CD1c-positive myeloid dendritic cell (primary cell): ENCODE measurements around the gene SMARCA2.

ENCODE experiments used
- DNase-seq: peaks from one replicate; pipeline ENCODE4 v3.0.0-alpha.2; 2016; ENCODE audit errors: extremely low spot score

The SMARCA2 gene

DNA sequence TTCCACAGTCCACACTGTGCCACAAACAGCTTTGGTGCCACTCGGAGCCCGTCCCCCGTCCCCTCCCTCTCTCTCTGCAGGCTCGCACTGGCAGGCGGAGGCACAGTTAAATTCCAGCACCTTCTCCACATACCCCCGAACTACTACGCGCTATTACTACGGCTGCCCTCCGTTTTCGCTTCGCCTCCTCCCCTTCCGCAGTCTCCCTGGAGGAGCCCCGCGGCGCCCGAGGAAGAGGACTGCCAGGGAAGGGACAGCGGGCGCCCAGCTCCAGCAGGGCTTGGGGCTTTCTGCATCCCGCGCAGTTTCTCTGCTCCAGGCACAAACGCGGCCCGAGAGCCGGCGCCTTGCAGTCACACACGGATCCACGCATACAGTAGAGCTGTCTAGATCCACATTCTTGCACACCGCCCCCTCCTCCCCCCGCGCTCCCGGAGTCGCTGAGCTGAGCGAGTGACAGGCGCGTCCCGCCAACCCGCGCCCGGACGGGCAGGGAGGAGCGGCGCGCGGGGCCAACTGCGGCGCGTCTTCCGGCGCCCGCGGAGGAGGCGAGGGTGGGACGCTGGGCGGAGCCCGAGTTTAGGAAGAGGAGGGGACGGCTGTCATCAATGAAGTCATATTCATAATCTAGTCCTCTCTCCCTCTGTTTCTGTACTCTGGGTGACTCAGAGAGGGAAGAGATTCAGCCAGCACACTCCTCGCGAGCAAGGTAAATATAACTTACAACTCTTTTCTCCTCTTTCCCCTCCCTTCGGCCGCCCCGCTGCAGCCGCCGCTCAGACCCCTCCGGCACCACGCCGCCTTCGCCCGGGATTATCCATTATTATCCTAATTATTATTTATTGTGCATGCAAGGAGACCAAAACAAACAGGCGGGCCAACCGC is at the start of gene SMARCA2:
Gene SMARCA2 (plus strand): TSS at position 652 of the 885 bp plus-strand sequence. CDS start 13,676 bp downstream, outside the sequence.
- peak; percentile 99 for DNase-seq

DNA sequence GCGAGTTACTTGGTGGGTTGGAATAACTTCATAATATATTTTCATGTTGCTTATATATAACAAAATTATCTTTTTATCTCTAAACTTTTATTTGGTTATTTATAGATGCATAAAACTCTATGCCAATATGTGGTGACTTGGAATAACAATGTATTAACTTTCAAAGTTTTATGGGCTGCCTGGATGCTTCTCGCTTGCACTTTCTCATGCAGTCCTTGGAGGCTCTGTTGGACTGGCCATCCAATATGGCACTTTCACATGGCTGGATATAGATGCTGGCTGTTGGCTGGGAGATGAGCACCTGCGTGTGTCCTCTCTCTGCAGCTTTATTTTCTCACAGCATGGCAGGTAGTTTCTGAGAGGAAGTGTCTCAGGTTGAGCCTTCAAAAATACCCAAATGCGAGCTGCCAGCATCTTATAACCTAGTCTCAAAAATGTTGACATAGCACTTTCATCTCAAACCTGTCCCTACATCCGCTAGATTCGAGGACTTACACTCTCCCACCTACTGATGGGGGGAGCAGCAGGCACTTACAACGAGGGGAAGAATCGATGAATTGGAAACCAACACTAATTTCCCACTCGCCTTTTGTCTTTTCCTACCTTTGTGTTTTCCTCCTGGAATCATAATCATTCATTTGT is 48.3 kb upstream of the SMARCA2 start:
- DNase-seq = no peak

DNA sequence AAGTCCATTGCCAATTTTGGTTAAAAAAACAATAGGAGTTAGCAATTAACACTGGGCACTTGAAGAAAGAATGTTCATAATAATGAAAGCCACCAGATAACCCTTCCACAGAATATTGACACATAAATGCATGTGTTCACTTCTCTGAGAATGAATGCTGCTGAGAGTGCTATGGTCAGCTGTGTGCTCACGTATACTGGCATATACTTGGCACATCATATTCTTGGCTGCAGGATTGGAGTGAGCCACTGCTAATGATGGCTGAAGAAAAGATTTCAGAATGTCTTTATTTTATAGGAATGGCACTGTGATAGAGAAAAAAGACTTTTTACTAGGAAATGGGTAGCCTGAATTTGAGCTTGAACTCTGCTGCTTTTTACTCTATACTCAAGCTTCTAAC is 46.0 kb upstream of the SMARCA2 start:
- no peak for DNase-seq

DNA sequence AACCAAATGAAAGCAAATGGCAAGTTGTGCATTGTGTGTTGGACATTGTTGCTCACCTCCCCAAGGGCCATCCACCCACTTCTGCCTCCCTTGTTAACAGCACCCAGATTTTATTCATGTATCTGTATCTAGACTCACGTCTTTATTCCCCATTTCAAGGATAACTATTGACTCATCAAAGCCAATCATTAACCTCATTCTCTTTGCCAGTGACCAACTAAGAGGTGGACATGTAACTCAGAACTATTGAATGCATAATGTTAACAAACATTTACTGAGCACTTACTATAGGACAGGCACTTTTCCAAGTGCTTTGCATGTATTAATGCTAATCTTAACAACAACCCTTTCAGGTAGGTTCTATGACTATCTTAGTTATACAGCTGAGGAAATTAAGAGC is 45.2 kb upstream of the SMARCA2 start:
- DNase-seq = no peak

DNA sequence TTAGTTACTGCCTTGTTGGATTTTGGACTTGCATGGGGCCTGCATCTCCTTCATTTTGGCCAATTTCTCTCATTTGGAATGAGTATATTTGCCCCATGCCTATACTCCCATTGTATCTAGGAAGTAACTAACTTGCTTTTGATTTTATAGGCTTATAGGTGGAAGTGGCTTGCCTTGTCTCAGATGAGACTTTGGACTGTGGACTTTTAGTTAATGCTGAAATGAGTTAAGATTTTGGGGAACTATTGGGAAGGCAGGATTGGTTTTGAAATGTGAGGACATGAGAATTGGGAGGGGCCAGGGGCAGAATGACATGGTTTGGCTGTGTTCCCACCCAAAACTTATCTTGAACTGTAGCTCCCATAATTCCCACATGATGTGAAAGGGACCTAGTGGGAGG is 42.5 kb upstream of the SMARCA2 start:
- no peak for DNase-seq

DNA sequence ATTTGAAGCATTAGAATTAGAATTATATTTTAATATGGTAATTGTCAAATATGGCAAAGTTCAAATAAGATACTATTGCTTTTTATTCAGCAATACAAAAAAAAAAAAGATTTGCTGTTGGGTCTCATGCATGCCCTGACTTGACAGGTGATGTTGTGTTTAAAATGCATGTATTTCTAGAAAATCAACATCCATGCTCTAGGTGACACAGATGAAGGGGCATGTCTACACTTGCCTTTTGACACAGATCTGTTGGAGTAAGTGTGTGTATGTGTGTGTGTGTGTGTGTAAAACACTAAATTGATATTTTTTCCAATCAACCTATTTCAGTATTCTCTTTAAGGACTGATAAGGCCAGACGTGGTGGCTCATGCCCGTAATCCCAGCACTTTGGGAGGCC is 38.1 kb upstream of the SMARCA2 start:
- no peak for DNase-seq

DNA sequence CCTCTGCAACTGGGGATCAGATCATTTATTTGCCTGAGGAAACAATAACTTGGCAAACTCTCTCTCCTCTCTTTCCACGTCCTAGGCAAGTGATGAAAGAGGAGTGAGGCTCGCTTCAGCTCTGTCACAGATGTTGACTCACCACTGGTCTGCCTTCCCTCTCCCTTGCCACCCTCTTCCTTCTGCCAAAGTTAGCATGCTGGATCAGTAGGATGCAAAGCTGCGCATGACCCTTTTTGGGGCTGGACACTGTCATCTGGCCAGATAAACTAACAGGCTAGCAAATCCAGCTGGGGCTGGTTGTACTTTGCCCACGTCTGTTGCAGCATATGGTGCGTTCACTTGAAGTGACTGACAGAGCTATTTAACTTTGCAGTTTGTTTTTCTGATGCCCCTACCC is 36.2 kb upstream of the SMARCA2 start:
- no peak for DNase-seq

DNA sequence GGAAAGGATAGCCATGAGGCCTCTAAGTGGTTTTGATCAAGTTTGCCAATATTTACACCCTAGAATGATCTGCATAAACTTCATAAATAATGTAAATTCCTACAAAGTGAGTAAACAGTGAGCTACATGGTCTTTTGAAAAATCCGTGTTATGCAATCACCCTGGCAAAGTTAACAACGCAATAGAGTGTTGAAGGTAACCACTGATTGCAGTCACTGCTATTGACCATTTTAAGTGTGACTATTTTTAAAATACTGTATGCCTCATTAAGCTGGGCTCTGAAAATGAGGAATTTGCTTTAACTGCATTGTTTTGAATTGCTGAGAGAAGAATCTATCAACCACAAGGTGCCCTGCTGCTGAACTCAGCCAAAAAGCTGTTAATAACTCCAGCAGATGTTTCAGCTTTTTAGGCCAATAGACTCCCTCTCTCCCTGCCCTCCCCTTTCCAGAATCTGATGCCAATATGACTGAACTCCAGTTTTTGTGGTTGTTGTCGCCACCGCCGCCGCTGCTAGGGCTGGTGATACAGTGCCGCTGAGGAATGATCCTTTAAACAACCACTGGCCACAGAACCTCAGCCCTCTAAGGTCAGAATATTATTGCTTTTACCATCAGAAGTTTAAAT is 35.3 kb upstream of the SMARCA2 start:
- DNase-seq = no peak

DNA sequence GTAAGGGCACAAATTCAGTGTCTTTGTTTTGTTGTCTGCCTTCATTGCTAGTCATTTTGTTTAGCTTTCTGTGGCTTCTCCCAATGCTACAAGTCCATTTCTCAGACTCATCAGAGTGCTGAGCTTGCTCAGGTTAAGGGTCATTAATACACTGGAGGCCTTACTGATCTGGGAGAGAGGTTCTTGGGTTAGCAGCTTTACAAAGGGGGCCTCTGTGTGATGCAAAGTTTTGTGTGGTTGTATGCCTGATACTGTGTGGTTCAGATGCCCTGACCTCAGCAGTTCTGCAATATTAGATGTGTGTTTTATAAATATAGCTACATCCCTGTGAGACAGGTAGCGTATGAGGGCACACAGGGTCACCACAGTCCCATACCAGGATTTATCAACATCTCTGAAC is 34.8 kb upstream of the SMARCA2 start:
- DNase-seq = no peak

DNA sequence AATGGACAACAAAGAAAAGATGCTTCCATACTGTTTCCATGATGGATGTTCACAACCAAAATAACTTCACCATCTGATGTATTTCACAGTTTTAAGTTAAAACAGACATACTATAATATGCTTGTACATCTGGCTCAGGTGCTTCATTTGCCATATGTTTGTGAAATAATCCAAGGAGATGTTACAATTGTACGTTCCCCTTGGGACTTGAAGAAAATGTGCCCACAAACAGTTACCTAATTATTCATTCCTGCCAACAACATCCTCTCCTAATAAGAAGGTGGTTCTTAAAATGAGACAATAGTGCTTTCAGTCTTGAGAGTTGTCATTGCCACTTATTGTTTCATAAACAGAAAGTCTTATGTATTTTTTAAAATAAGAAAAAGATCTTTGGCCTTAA is 33.1 kb upstream of the SMARCA2 start:
- DNase-seq = no peak

DNA sequence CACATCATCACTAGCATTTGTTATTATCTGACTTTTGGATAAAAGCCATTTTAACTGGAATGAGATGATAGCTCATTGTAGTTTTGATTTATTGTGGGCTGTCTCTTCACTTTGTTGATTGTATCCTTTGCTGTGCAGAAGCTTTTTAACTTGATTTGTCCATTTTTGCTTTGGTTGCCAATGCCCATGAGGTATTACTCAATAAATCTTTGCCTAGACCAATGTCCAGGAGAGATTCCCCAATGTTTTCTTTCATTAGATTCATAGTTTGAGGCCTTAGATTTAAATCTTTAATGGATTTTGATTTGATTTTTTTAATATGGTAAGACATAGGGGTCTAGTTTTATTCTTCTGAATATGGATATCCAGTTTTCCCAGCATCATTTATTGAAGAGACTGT is 28.8 kb upstream of the SMARCA2 start:
- DNase-seq = no peak

DNA sequence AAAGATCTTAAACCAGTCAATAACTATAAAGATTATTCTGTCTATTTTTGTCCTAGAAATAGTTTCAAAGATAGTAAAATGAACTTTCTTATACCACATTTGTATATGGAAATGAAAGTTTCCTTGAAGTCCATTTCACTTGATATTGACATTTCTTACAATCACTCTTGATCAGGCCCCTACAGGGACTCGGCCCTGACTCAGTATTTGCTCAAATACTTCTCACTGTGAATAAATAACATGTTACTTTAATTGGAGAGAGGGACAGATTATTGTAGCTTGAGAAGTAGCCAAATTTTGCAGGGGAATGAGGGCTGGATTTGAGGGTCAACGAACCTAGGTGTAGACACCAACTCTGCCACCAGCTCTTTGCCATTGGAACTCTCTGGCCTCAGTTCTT is 25.6 kb upstream of the SMARCA2 start:
- DNase-seq = no peak

DNA sequence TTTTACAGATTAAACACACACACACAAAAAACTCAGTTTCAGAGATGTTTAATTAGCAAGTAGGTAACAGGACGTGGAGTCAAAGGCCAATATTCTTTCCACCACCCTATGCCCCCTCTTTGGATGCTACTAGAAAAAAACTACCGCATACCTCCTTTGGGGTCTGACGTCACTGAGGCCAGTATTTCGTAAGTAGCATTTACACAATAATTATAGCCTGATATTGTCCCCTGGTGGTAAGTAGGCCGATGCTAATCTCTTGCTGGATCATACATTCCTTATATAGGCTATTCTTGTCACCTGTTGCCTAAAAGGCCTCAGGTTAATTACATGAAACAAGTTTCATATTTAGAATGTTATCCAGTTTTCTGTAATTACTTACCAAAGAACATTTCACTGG is 21.0 kb upstream of the SMARCA2 start:
- no peak for DNase-seq

DNA sequence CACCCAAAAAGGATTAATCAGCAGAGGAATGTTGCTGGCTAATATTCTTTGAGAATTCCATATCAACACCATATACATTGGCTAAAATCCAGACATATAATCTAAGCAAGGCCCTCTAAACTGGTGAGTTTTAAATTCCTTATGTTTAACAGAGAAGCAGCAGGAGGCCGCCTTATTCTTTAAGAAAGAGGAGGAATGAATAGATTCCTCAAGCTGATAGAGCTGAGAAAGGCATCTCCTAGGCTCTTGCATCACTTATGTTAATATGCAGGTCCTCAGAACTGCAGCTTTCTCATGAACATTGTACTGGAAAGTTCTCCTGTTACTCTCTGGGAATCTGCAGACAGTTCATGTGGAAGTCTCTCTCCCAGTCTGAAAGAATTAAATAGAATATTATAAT is 20.1 kb upstream of the SMARCA2 start:
- DNase-seq = no peak

DNA sequence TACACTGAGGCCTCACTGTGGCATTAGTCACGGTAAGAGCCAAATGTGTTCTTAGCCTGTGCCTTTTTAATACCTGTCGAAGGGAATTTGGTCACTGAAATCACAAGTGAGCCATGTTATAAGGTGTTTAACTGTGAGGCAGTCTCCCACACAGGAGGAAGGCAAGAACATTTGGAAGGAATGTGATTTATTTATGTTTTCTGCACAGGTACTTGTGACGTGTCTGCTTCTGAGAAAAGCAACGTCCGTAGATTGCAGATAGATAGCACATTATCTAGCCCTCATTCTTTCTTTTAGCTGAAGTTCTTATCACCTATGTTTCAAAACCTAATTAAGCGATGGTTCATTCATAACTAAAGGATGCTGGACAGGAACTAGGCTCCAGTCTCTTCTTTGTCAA is 19.0 kb upstream of the SMARCA2 start:
- no peak for DNase-seq

DNA sequence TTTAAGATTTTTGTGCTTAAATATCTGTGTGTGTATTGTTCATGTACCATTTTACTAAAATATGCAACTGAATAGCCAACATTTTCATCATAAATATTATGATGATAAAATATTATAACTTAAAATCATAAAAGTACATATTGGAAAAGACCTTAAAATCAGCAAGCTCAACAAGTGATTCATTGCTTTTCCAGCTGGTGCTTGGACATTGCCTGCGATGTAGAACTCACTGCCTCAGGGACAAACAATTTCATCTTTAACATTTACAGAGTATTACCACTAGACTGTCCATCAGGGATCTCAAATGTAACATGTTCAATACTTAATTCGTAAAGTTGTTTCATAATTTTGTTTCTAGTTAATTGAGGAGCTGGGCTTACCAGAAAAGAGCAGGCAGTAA is 17.5 kb upstream of the SMARCA2 start:
- DNase-seq = no peak

DNA sequence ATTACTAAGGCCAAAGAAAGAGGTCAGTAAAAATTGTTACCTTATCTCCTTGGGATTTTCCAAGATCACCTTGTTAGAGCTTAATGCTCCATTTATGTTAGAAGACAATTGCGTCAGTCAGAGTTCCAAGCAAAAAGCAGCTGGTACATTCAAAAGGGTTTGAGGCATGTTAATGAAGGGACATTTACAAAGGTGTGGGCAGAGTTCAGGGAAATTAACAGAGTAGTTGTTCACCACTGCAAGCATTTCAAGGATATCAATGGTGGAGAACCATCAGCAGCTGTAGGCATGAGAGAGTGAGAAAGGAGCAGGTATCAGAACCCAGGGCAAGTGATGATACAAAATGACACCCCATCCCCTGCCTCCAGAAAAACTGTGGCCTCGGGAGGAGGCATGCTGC is 17.0 kb upstream of the SMARCA2 start:
- no peak for DNase-seq

DNA sequence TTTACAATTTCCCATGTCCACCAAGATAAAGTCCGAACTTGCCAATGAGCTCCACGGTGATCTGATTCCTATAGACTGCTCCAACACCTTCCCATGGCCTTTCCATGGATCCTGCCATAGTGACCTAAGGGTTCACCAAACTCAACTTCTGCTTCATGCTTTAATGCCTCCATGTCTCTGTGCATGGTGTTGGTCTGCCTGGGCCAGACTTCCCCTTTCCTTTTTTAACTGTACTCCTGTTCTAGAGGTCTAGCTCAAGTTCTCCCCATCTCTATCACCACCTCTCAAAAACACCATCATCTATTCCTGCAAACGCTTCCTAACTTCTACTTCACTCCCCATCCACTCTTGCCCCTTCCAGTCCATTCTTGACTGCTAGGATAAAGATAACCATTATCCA is 14.8 kb upstream of the SMARCA2 start:
- DNase-seq = no peak

DNA sequence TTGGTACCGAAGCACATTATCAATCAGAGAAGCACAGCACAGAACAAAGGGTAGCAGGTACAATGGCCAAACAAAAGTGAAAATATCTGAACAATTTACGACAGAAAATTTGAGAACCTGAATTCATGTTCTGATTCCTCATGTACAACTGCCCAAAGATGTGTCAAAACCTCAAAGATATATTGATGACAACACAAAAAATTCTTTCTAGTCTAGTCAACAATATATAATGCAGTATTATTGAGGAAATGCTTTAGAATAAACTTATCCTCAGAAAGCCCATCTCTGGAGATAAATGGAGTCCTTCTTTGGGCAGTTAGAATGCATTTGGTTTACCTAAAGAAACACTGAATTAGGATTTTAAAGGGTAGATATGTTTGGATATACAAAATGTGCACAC is 6.8 kb upstream of the SMARCA2 start:
- DNase-seq = no peak

DNA sequence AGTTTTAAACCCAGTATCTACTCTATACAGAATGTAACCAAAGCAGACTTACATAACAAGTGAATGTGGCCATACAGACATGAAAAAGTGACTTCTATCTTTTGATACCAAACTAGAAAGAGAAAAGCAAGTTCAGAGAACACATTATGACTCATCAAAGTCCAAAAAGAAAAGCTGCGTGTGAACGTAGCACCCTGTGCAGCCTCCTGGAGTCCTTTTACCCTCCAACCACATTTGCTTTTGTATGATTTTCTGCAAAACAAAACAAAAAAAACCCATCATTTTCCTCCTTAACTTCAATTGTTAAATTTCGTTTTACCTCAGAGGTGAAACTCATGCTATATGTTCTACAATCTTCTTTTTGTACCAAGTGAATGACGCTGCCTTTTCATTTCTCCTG is 2.8 kb upstream of the SMARCA2 start:
- DNase-seq = no peak

DNA sequence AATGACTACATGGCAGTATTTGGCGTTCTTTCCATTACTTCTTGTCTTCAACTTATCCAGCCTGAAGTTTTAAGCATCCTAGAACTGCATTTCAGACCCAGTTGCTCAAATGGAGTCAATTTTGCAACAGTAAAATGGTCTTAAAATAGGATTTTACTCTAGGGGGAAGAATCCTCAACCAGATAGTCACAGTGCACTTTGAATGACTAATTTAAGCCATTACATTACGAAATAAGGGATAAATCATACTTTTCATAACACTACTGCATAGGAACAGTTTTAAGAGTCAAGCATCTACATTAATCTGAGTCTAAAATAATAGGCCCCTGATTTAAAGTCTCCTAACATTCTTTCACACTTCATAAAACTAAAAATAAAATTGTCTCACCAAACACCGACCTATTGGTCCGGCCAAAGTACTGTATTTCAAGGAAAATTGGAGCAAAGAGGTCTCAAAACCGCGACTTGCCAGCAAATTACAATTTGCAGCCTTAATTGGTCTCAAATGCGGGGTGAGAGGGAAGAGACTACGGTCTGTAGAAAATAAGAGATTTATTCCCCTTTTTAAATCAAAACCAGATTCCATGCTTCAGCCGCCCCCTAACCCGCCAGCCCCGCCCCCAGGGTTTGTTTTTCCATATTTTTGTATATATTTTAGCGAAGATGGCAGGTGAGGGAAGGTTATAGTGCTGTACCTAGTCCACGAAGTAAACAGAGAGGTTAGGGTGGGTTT is 1.2 kb upstream of the SMARCA2 start:
- DNase-seq = peak; percentile 47
